Stimulated activated CD8-positive, alpha-beta memory T cell treated with anti-CD3 and anti-CD28 coated beads, Interleukin-12 subunit alpha, Interleukin-12 subunit beta, amount 100 ng/mL, for 24 hours (primary cell): ENCODE data around the gene THADA.

Source experiments
- DNase-seq: peaks from one replicate; pipeline ENCODE4 v3.0.0-alpha.2; 2020; ENCODE audit errors: extremely low read depth

The THADA gene

DNA sequence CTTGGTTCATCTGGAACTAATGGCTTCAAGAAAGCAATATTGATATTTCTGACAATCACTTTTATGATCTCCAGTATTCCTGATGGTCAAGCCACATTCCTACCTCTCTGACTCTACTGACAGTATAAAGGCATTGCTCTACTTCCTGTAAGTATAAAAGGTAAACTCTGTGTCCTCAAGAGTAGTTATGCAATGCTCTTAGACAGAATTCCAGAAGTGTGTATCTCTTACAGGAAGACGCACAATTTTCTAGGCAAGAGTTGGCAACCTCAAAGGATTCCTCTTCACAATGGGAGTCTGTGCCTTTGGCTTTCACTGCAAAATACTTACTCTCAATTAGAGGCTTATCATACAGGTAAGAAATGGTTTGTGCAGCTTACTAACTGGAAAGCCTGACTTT lies 100.1 kb downstream of the THADA start:
- no peak for DNase-seq

DNA sequence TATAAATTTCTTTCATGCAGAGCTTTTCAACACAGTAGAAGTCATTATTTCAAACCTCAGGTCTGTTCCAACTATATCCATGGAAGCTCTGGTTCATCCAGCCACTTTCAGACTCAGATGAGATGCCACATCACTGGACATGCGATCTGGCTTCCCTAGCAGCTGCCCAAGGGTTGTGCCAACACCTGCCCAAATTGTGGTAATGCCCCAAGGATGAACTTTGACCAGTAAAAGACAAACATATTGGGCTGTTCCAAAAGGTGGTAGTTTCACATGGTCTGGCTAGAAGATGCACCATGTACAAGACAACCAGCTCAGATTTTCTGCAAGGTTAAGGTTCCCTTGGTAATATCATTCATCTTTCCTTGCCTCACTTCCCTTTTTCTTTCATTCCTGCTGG lies 101.9 kb downstream of the THADA start:
- no peak for DNase-seq

GRCh38 chr2:43491065-43491639 lies 104.7 kb downstream of the THADA start:
- no peak for DNase-seq

DNA sequence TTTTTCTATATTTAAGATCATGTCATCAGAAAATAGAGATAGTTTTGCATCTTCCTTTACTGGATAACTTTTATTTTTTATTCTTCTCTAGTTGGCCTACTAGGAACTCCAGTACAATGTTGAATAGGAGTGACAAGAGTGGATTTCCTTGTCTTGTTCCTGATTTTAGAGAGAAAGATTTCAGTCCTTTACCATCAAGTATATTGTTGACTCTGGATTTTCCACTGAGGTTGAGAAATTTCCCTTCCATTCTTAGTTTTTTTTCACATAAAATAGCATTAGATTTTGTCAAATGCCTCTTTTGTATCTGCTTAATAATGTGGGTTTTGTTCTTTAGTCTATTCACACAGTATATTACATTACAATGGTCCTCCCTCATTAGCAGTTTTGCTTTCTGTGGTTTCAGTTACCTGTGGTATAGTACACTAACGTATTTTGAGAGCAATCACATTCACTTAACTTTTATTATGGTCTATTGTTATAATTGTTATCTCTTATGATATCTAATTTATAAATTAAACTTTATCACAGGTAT lies 105.5 kb downstream of the THADA start:
- no peak for DNase-seq

DNA sequence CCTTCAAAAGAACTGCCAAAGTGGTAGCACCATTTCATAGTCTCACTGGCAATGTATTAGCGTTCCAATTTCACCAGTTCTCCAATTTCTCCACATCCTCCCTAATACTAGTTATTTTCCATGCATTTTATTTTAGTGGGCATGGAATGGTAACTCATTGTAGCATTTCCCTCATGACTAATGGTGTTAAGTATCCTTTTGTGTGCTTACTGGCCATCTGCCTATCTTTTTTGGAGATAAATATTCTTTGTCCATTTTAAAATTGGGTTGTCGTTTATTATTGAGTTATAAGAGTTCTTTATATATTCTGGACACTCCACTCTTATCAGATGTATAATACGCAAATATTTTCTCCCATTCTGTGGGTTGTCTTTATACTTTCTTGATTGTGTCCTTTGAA lies 107.1 kb downstream of the THADA start:
- DNase-seq: no peak

DNA sequence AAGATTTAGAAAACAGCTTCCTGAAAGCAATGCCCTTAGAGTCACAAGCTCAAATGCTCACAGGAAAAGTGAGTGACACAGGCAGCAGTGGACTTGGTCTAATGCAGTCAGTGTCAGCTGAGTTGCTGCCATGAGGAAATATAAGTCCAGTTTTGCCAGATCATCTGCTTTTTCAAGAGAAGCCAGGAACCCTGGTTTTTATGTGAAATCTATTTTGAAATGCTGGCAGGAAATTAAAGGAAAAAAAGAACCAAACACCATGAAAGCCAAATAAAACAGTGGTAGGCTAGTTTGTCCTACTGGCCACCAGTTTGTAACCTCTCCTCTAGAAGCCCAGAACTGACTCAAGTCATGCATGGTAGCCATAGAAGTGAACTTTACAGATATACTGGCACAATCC lies 109.2 kb downstream of the THADA start:
- DNase-seq: no peak

DNA sequence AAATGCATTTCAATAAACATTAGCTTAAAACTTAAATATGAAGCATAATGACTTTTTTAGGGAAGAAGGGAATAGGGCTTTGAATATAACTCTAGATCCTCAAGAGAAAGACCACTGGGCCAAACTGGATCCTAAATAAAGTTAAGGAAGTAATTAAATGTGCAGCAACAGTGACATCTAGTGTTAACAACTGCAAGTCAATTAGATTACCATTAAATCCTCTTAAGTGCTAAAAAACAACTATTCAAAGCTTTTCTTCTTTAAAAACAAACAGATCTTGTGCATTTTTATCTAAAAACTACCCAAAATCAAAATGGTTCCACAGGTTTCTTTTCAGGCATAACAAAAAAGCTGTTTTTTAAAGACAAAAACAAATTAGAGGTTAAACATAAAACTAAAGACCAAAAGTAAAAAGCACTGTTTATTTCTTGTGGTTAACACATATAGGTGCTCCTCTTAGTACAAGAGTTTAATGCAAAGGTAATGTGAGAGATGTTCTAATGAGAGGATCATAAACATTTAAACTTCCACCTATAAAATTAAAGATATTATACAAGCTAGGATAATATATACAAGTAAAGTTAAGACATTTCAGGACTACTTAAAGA lies 111.4 kb downstream of the THADA start:
- no peak for DNase-seq

DNA sequence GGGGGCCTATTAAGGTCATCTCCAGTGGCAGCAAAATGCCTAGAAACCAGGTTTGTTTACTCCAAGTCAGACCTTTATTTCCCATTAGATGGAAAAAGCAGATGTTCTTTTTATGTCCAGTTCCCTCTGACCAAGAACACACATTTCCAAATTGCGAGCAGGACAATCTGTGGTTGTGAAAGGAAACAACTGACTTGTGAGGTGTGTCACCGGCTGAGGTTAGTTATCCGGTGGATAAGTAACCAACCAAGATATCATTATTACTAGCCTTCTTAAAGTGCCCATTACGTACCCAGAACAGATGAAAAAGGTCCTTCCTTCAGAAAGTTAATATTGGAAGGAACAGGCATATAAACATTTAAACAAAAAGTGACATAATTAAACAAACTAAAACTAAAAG lies 112.9 kb downstream of the THADA start:
- no peak for DNase-seq

DNA sequence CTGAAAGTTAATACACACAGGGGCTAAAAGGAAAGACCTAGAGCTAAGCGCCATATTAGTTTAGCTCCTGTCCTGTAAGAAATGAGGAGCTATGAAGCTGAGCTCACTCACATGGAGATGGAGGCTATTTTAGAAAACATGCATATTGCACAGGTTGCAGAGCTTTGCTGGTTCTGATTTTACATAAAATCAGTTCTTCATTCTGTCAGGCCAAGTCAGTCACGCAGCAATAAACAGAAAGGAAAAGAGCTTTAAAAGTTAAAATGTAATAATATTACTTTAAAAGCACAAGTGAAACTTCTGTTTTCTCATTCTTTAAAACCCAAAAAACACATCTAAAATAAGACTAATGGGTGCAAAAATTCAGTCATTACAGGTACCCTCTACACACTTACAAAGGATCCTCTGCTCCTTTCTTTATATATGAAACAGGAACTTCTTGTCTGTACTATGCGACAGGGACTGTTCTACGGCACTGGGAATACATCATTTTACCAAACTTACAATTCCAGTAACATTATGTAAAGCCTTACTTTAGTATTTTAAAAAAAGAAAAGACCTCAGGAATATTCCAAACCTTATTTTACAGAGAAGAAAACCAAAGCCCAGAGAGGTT lies 113.8 kb downstream of the THADA start:
- no peak for DNase-seq

GRCh38 chr2:43480874-43481273 lies 115.0 kb downstream of the THADA start:
- DNase-seq: no peak

GRCh38 chr2:43478412-43479086 lies 117.3 kb downstream of the THADA start:
- no peak for DNase-seq

DNA sequence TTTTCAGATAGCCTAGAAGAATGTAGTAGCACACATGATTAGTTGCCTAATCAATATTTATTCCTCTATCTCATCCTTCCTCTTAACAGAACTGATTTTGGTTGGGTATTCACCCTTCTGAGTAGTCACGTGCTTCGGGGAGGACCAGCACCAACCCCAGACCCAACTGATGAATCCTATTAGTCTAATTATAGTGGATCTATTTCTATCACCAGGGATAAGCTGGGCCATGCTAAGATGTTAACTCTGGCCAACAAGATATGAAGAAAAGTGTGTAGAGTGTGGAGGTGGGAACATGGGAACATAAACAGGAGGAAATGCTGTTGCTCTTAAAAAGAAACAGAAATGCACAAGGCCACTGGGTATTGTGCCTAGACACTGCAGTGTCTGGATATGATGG lies 119.9 kb downstream of the THADA start:
- DNase-seq: no peak

DNA sequence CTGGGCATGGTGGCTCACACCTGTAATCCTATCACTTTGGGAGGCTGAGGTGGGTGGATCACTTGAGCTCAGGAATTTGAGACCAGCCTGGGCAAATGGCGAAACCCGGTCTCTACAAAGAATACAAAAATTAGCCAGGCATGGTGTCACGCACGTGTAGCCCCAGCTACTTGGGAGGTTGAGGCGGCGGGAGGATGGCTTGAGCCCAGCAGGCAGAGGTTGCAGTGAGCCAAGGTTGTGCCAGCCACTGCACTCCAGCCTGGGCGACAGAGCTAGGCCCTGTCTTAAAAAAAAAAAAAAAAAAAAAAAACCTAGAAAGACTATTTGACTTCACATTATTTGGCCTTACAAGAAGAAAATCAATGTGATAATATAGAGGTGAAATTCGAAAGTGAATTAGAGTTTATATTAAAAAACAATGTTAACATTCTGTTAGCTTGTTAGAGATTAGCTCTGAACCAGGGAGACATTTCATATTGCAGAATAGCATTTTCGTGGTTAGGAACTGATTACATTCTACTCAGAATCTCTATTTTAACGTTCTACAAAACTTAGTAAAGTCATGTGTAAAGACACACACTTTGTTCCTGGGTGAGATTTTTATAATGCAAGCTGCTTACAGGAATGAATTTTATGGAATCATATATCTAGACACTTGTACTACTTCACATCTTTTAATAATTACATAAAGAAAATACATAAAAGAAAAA lies 120.5 kb downstream of the THADA start:
- no peak for DNase-seq

GRCh38 chr2:43474273-43474672 lies 121.6 kb downstream of the THADA start:
- DNase-seq: no peak

GRCh38 chr2:43473767-43474166 lies 122.1 kb downstream of the THADA start:
- no peak for DNase-seq

DNA sequence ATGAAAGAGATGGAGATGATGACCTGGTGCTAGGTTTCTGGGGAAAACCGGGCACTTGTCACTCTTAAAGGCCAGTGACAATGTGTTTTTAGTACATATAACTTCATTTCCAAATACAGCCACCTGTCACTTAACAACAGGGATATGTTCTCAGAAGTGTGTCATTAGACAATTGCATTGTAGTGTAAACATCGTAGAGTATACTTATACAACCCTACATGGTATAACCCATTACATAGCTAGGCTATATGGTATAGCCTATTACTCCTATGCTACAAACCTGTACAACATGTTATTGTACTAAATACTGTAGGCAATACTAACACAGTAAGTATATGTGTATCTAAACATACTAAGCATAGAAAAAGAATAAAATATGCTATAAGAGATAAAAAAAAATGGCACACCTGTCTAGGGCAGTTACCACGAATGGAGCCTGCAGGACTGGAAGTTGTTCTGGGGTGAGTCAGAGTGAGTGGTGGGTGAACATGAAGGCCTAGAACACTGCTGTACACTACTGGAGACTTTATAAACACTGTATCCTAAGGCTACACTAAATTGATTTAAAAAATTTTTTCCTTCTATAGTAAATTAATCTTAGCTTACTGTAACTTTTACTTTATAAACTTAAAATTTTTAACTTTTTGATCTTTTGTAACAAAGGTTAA lies 123.2 kb downstream of the THADA start:
- DNase-seq: no peak

DNA sequence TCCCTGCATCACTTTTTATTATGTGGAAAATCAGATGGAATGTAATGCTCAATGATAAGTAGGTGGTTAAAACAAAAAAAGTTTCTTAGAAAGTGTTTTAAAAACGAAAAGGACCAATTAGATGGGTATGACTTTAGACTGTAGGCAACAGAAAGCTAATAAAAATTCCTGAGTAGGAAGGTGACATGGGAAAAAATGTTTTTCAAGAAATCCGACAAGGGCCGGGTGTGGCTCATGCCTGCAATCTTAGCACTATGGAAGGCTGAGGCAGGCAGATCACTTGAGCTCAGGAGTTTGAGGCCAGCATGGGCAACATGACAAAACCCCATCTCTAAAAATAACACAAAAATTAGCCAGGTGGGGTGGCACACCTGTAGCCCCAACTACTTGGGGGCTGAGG lies 126.1 kb downstream of the THADA start:
- DNase-seq: no peak

- DNase-seq: no peak
Observed at GRCh38 chr2:43469094-43469493, 126.7 kb downstream of the THADA start.

- no peak for DNase-seq
Observed at GRCh38 chr2:43467891-43468290, 127.9 kb downstream of the THADA start.

DNA sequence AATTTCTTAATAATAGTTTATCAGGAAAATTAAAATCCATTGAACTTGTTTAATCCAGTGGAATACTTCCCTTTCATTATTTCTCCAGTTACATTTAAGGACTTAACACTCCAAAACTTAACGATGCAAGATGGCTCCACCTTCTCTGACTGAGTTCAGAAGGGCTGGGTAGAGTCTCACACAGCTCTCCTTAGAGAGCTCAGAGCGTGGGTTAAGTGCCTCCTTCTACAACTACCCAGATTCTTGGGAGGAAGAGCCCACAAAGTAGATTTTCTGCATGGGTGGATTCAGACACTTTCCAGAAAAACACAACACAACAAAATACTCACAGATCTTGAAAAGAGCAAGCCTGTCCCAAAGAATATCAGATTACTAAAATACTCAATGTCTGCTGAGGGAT lies 130.6 kb downstream of the THADA start:
- DNase-seq: no peak

- no peak for DNase-seq
Observed at GRCh38 chr2:43464590-43464989, 131.2 kb downstream of the THADA start.
